ENCODE results near the gene ZNF850. TPM values are rescaled to one million over a fixed set of nuclear protein-coding genes. Genes with fewer than 3 reads are reported as not detected.
A peak's percentile ranks its signal among the peaks of the same experiment; 100 is the strongest.

ZNF850 gene
- polyA plus RNA-seq, 1 donor from 2014 or later = 0.53 TPM

DNA sequence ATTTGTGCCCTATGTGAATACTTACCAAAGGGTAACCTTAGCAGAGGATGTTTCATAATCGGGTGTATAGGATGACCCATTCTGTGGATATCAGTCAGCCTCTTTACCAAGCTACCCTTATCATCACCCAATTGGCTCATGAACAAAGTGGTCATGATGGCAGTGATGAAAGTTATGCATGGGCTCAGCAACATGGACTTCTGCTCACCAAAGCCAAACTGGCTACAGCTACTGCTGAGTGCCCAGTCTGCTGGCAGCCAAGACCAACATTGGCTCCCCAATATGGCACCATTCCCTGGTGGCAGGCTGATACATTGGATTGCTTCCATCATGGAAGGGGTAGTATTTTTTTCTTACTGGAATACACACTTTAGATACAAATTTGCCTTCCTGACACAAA is 100.2 kb downstream of the ZNF850 start:
- Mint-ChIP-seq H3K9me3 (peaks cover 6 to 27% (median 7%) of the 10 kb centered on the region in 3 donors), H3K4me3 (no peak overlapping the region), H3K36me3 (peaks cover 15% of the 10 kb centered on the region), H3K27ac (peak overlapping the region in 1 of 3 donors; percentile 31), H3K4me1 (peaks cover 0 to 14% (median 5%) of the 10 kb centered on the region in 3 donors), H3K27me3 (no peaks in the 10 kb centered on the region)

DNA sequence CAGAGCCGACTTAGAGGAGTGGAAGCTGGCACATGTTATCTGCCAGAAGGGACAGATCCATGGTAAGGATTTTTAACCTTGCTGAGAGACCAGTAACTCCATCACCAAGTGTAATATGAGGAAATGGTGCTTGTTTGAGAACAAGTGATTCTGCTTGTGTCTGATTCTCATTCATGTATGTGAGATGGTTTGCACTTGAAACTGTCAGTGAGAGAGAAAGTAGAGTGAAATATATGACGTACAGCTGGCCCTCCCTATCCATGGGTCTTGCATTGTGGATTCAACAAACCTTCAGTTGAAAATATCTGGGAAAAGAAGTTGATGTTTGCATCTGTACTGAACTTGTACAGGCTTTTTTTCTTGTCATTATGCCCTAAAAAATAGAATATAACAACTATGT is 104.0 kb downstream of the ZNF850 start:
- Mint-ChIP-seq H3K27me3 (no peaks in the 10 kb centered on the region), H3K36me3 (peaks cover 36% of the 10 kb centered on the region), H3K27ac (peak overlapping the region in 1 of 3 donors; percentile 65), H3K4me3 (peak overlapping the region; percentile 53 to 80 (median 62)), H3K9me3 (peaks cover 4 to 39% (median 10%) of the 10 kb centered on the region in 3 donors), H3K4me1 (peaks cover 18 to 27% (median 20%) of the 10 kb centered on the region in 3 donors)

DNA sequence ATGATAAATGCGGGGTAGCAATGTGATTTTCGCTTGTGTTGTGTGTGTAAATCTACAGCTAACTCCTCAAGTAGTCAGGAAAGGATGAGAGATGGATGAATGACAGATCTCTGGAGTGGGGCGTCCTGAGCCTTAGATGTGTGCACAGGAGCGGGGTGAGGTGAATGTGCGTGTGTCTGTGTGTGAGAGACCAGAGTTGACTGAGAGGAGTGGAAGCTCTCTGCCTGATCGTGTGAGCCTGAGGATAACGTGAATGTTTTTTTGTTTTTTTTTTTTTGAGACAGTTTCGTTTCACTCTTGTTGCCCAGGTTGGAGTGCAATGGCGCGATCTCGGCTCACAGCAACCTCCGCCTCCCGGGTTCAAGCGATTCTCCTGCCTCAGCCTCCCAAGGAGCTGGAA is 106.8 kb downstream of the ZNF850 start:
- Mint-ChIP-seq H3K4me3 (peak overlapping the region; percentile 94 to 100 (median 98)), H3K27me3 (no peaks in the 10 kb centered on the region), H3K9me3 (peaks cover 10 to 43% (median 11%) of the 10 kb centered on the region in 3 donors), H3K27ac (peak overlapping the region in 2 of 3 donors; percentile 2 to 95), H3K36me3 (peaks cover 36% of the 10 kb centered on the region), H3K4me1 (peaks cover 20 to 27% (median 20%) of the 10 kb centered on the region in 3 donors)

Other genes with a start within 250 kb of the ZNF850 start
- 14.7 TPM for gene ZNF260, start 244.5 kb downstream of the ZNF850 start, polyA plus RNA-seq
- gene ZNF529, start 199.5 kb downstream of the ZNF850 start, polyA plus RNA-seq = 6.1 TPM
- 7.9 TPM for gene ZNF382, start 167.5 kb downstream of the ZNF850 start, polyA plus RNA-seq
- gene ZNF461, start 106.0 kb downstream of the ZNF850 start, polyA plus RNA-seq = 7.8 TPM
- 9.4 TPM for gene ZNF567, start 85.2 kb downstream of the ZNF850 start, polyA plus RNA-seq
- 5.4 TPM for gene ZNF790, start 65.6 kb upstream of the ZNF850 start, polyA plus RNA-seq
- 6.1 TPM for gene ZNF345, start 78.1 kb upstream of the ZNF850 start, polyA plus RNA-seq
- gene ZNF829, start 143.5 kb upstream of the ZNF850 start, polyA plus RNA-seq = 3.6 TPM
- gene ZNF568, start 143.5 kb upstream of the ZNF850 start, polyA plus RNA-seq = 10.1 TPM